Right lobe of liver (tissue), 4 donors: ENCODE measurements around the gene MYOZ1.

Experiments
- POLR2A ChIP-seq: fragments of 450-650 bp; IDR thresholded peaks from one replicate; pipeline ENCODE4 v1.6.1; 2017; ENCODE audit warnings: antibody characterized with exemption, mild to moderate bottlenecking
- TF ChIP-seq, protein P1 (sequence below), 4 donors: fragments of 200-600 bp in 3 of 4; fragments of 450-650 bp in 1 of 4; IDR thresholded peaks; one replicate each; pipeline versions ENCODE4 v1.5.1 to v1.8.0; 2016 to 2022; ENCODE audit warnings: antibody characterized with exemption in 4 of 4, mild to moderate bottlenecking in 2 of 4
- donor health status: DM: no; HTN: no; CAD: no.
- donor health status: DM: no; HTN: no; CAD: no.
- donor health status: DM: no; HTN: yes; CAD: no.

DNA sequence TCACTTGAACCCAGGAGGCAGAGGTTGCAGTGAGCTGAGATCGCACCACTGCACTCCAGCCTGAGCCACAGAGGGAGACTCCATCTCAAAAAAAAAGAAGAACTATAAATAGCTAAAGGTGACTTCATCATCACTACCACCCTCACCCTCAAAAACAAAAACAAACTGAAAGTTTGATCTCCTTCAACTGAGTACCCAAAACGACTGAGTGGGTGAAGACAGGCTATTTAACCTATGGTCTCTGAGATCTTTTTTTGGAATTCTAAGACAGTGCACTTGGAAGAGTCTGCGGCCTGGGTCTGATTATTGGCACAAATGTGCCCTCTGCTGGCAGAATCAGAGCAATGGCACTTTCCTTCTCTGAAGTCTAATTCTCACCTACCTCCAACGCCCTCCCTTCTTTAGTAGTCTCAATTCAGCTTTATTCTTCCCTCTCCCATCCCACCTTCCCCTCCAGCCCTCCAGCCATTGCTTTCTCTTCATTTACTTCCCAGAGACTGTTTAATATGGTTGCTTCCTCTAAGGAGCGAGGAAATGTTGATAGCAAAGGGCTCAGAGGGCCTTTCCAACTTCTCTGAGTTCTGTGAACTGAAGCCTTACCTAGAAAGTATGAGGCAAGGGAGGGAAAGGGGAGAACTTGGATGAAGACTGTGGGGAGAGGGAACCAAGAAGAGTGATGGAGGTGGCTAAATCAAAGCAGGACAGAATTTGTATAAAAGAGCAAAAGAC lies 2.9 kb upstream of the MYOZ1 start:
- TF ChIP-seq, protein P1, sequence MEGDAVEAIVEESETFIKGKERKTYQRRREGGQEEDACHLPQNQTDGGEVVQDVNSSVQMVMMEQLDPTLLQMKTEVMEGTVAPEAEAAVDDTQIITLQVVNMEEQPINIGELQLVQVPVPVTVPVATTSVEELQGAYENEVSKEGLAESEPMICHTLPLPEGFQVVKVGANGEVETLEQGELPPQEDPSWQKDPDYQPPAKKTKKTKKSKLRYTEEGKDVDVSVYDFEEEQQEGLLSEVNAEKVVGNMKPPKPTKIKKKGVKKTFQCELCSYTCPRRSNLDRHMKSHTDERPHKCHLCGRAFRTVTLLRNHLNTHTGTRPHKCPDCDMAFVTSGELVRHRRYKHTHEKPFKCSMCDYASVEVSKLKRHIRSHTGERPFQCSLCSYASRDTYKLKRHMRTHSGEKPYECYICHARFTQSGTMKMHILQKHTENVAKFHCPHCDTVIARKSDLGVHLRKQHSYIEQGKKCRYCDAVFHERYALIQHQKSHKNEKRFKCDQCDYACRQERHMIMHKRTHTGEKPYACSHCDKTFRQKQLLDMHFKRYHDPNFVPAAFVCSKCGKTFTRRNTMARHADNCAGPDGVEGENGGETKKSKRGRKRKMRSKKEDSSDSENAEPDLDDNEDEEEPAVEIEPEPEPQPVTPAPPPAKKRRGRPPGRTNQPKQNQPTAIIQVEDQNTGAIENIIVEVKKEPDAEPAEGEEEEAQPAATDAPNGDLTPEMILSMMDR (IDR thresholded peaks at IDR 0.05), result peak; percentile 86 to 95 (median 88)
- no peak for TF ChIP-seq POLR2A
